ENCODE results near the gene FNBP1.
"Not testable (repeated sequence)": the region's sequence is repeated elsewhere in the genome, so short reads cannot be mapped to it uniquely, and the experiment has no call there.

Gene FNBP1

GRCh38 chr9:130021842-130022241, 21.1 kb downstream of the FNBP1 start:
- not testable (repeated sequence) for DNase-seq (ENCODE audit: low read depth)

GRCh38 chr9:130021123-130021522, 21.9 kb downstream of the FNBP1 start:
- no peak for DNase-seq (ENCODE audit: low read depth)

- no peak for DNase-seq (ENCODE audit: low read depth)
Measured at GRCh38 chr9:130020618-130021017, 22.4 kb downstream of the FNBP1 start.

GRCh38 chr9:130018265-130018664, 24.7 kb downstream of the FNBP1 start:
- DNase-seq (ENCODE audit: low read depth): no peak

- DNase-seq (ENCODE audit: low read depth): not testable (repeated sequence)
Measured at GRCh38 chr9:130017510-130017909, 25.5 kb downstream of the FNBP1 start.

GRCh38 chr9:130017076-130017475, 25.9 kb downstream of the FNBP1 start:
- no peak for DNase-seq (ENCODE audit: low read depth)

- no peak for DNase-seq (ENCODE audit: low read depth)
Measured at GRCh38 chr9:130015353-130016019, 27.5 kb downstream of the FNBP1 start.

GRCh38 chr9:130013326-130013725, 29.7 kb downstream of the FNBP1 start:
- DNase-seq (ENCODE audit: low read depth): no peak

- DNase-seq (ENCODE audit: low read depth): peak; percentile 41
Measured at GRCh38 chr9:130010151-130010988, 32.6 kb downstream of the FNBP1 start.

GRCh38 chr9:130009546-130009945, 33.4 kb downstream of the FNBP1 start:
- DNase-seq (ENCODE audit: low read depth): not testable (repeated sequence)

- DNase-seq (ENCODE audit: low read depth): no peak
Measured at GRCh38 chr9:130008538-130008937, 34.5 kb downstream of the FNBP1 start.

GRCh38 chr9:130006952-130007351, 36.0 kb downstream of the FNBP1 start:
- not testable (repeated sequence) for DNase-seq (ENCODE audit: low read depth)

- no peak for DNase-seq (ENCODE audit: low read depth)
Measured at GRCh38 chr9:130003943-130004552, 38.9 kb downstream of the FNBP1 start.

GRCh38 chr9:130002320-130002719, 40.7 kb downstream of the FNBP1 start:
- DNase-seq (ENCODE audit: low read depth): no peak

GRCh38 chr9:130001190-130001589, 41.8 kb downstream of the FNBP1 start:
- no peak for DNase-seq (ENCODE audit: low read depth)

GRCh38 chr9:129999141-129999510, 43.9 kb downstream of the FNBP1 start:
- no peak for DNase-seq (ENCODE audit: low read depth)

- no peak for DNase-seq (ENCODE audit: low read depth)
Measured at GRCh38 chr9:129998491-129999140, 44.4 kb downstream of the FNBP1 start.

GRCh38 chr9:129997706-129998105, 45.3 kb downstream of the FNBP1 start:
- DNase-seq (ENCODE audit: low read depth): not testable (repeated sequence)

GRCh38 chr9:129996161-129996830, 46.7 kb downstream of the FNBP1 start:
- no peak for DNase-seq (ENCODE audit: low read depth)

- no peak for DNase-seq (ENCODE audit: low read depth)
Measured at GRCh38 chr9:129995409-129996160, 47.4 kb downstream of the FNBP1 start.

- DNase-seq (ENCODE audit: low read depth): no peak
Measured at GRCh38 chr9:129994882-129995281, 48.1 kb downstream of the FNBP1 start.
